ENCODE data around the gene TMIGD3. TPM values are rescaled to one million over a fixed set of nuclear protein-coding genes. Genes with fewer than 3 reads are reported as not detected.

TMIGD3 gene
- total RNA-seq, 2 experiments from 2014 or later = not detected

- Mint-ChIP-seq H3K27ac (peak overlapping the region; percentile 84), H3K4me1 (peaks cover 61% of the 10 kb centered on the region), H3K4me3 (no peak overlapping the region), H3K9me3 (ENCODE audit: low read depth) (no peaks in the 10 kb centered on the region), H3K36me3 (ENCODE audit: low read depth) (no peaks in the 10 kb centered on the region), H3K27me3 (no peaks in the 10 kb centered on the region)
- intact Hi-C loops (cut with DNase I, micrococcal nuclease) = loop anchor here (2.0 to 5.0 kb wide), 2 partner anchors 30 to 289 kb away; no protein-coding TSS in a partner anchor
- POLR2A ChIA-PET = interaction anchor here (0.8 to 2.0 kb wide), 6 partner anchors 9 to 248 kb away, joined by 3 to 8 read pairs (median 5); no protein-coding TSS in a partner anchor
- DNase-seq (peak; percentile 36), ATAC-seq (no peak)
- CTCF ChIA-PET = interaction anchor here (0.9 to 4.5 kb wide), 18 partner anchors 11 to 262 kb away, joined by 3 to 72 read pairs (median 8); no protein-coding TSS in a partner anchor
These were observed 3.1 kb upstream of the TMIGD3 start for GRCh38 chr1:111506561-111506960.

- DNase-seq = peak; percentile 54
- Mint-ChIP-seq H3K4me1 (peaks cover 64% of the 10 kb centered on the region), H3K4me3 (peak overlapping the region; percentile 23), H3K36me3 (ENCODE audit: low read depth) (no peaks in the 10 kb centered on the region), H3K27me3 (no peaks in the 10 kb centered on the region), H3K27ac (peak overlapping the region; percentile 84), H3K9me3 (ENCODE audit: low read depth) (no peaks in the 10 kb centered on the region)
- ChIA-PET POLR2A (interaction anchor here (1.3 kb wide), 1 partner anchor 8 kb away, joined by 5 read pairs; no protein-coding TSS in a partner anchor), CTCF (interaction anchor here (0.6 to 4.5 kb wide), 8 partner anchors 9 to 263 kb away, joined by 3 to 71 read pairs (median 20); no protein-coding TSS in a partner anchor)
- peak; percentile 37 for ATAC-seq
- intact Hi-C loops (cut with DNase I, micrococcal nuclease) = loop anchor here (2.0 to 5.0 kb wide), 2 partner anchors 29 to 288 kb away; no protein-coding TSS in a partner anchor
These were observed 2.2 kb upstream of the TMIGD3 start for GRCh38 chr1:111505641-111506119.

- no peak overlapping the region for H3K4me3 Mint-ChIP-seq
These were observed 664 bp upstream of the TMIGD3 start for GRCh38 chr1:111504097-111504496.

GRCh38 chr1:111501645-111502044 lies 1.8 kb downstream of the TMIGD3 start:
- Mint-ChIP-seq H3K4me1 (peaks cover 65% of the 10 kb centered on the region), H3K36me3 (ENCODE audit: low read depth) (peaks cover 5% of the 10 kb centered on the region), H3K9me3 (ENCODE audit: low read depth) (peaks cover 5% of the 10 kb centered on the region), H3K27ac (no peak overlapping the region), H3K27me3 (no peaks in the 10 kb centered on the region), H3K4me3 (no peak overlapping the region)
- ChIA-PET CTCF (interaction anchor here (1.6 kb wide), 1 partner anchor 246 kb away, joined by 3 read pairs; no protein-coding TSS in a partner anchor), POLR2A (no interaction called here)
- intact Hi-C loops (cut with DNase I, micrococcal nuclease) = no loop called here
- no peak for ATAC-seq
- no peak for DNase-seq

More at GRCh38 chr1:111504097-111504496, 664 bp upstream of the TMIGD3 start:
- Mint-ChIP-seq H3K27me3 (no peaks in the 10 kb centered on the region), H3K27ac (no peak overlapping the region), H3K36me3 (ENCODE audit: low read depth) (no peaks in the 10 kb centered on the region), H3K4me1 (peaks cover 60% of the 10 kb centered on the region), H3K9me3 (ENCODE audit: low read depth) (no peaks in the 10 kb centered on the region)
- no peak for DNase-seq
- ChIA-PET CTCF (no interaction called here), POLR2A (no interaction called here)
- no peak for ATAC-seq
- intact Hi-C loops (cut with DNase I, micrococcal nuclease) = no loop called here

GRCh38 chr1:111499026-111499785 lies 4.2 kb downstream of the TMIGD3 start:
- no peak overlapping the region for H3K27ac Mint-ChIP-seq
- DNase-seq = no peak
- H3K4me3 Mint-ChIP-seq = no peak overlapping the region
- H3K27me3 Mint-ChIP-seq = no peaks in the 10 kb centered on the region
- POLR2A ChIA-PET = interaction anchor here (0.6 kb wide), 1 partner anchor 111 kb away, joined by 5 read pairs; no protein-coding TSS in a partner anchor
- peaks cover 19% of the 10 kb centered on the region for H3K9me3 Mint-ChIP-seq (ENCODE audit: low read depth)
- H3K36me3 Mint-ChIP-seq (ENCODE audit: low read depth) = peaks cover 5% of the 10 kb centered on the region
- CTCF ChIA-PET = interaction anchor here (0.9 to 7.7 kb wide), 5 partner anchors 9 to 257 kb away, joined by 3 to 72 read pairs (median 3); no protein-coding TSS in a partner anchor
- no peak for ATAC-seq
- intact Hi-C loops (cut with DNase I, micrococcal nuclease) = no loop called here
- peaks cover 50% of the 10 kb centered on the region for H3K4me1 Mint-ChIP-seq

- Mint-ChIP-seq H3K9me3 (ENCODE audit: low read depth) (peaks cover 20% of the 10 kb centered on the region), H3K27ac (peak overlapping the region; percentile 66), H3K4me3 (no peak overlapping the region), H3K27me3 (no peaks in the 10 kb centered on the region), H3K36me3 (ENCODE audit: low read depth) (peaks cover 5% of the 10 kb centered on the region), H3K4me1 (peaks cover 34% of the 10 kb centered on the region)
- peak; percentile 52 for ATAC-seq
- ChIA-PET CTCF (interaction anchor here (0.8 to 7.7 kb wide), 8 partner anchors 10 to 270 kb away, joined by 3 to 72 read pairs (median 4); no protein-coding TSS in a partner anchor), POLR2A (interaction anchor here (0.6 to 1.0 kb wide), 6 partner anchors 9 to 127 kb away, joined by 3 to 7 read pairs (median 4); no protein-coding TSS in a partner anchor)
- no peak for DNase-seq
- intact Hi-C loops (cut with DNase I, micrococcal nuclease) = no loop called here
These were observed 5.8 kb downstream of the TMIGD3 start for GRCh38 chr1:111497592-111497991.

DNA sequence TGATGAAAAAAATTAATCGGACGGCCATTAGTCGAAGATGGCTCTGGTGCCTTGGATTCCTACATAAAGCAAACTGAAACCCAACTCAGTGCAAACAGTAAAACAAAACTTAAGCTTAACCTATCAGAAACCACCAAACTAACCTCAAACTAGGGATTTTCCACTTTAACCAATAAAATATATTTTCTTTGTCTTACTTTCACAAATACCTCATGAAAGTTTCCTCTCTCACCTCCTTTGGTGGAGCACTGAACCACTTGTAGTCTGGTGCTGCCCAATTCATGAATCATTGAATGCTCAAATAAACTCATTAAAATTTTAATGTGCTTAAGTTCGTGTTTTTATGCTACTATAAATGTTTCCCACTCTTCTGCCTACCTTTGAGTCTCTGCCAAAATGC lies 7.0 kb downstream of the TMIGD3 start:
- intact Hi-C loops (cut with DNase I, micrococcal nuclease) = no loop called here
- DNase-seq (no peak), ATAC-seq (peak; percentile 73)
- Mint-ChIP-seq H3K27me3 (no peaks in the 10 kb centered on the region), H3K4me1 (peaks cover 32% of the 10 kb centered on the region), H3K27ac (peak overlapping the region; percentile 76), H3K36me3 (ENCODE audit: low read depth) (peaks cover 5% of the 10 kb centered on the region), H3K9me3 (ENCODE audit: low read depth) (peaks cover 20% of the 10 kb centered on the region), H3K4me3 (no peak overlapping the region)
- CTCF ChIA-PET = interaction anchor here (0.5 to 7.7 kb wide), 8 partner anchors 9 to 492 kb away, joined by 3 to 72 read pairs (median 4); no protein-coding TSS in a partner anchor
- POLR2A ChIA-PET = interaction anchor here (0.6 to 1.1 kb wide), 2 partner anchors 12 to 188 kb away, joined by 3 read pairs; no protein-coding TSS in a partner anchor

- ATAC-seq (no peak), DNase-seq (no peak)
- H3K36me3 Mint-ChIP-seq (ENCODE audit: low read depth) = no peaks in the 10 kb centered on the region
- no peak overlapping the region for H3K4me3 Mint-ChIP-seq
- ChIA-PET POLR2A (no interaction called here), CTCF (interaction anchor here (0.7 to 2.0 kb wide), 2 partner anchors 17 to 419 kb away, joined by 4 to 11 read pairs; no protein-coding TSS in a partner anchor)
- intact Hi-C loops (cut with DNase I, micrococcal nuclease) = no loop called here
- H3K4me1 Mint-ChIP-seq = peaks cover 3% of the 10 kb centered on the region
- no peak overlapping the region for H3K27ac Mint-ChIP-seq
- no peaks in the 10 kb centered on the region for H3K27me3 Mint-ChIP-seq
- H3K9me3 Mint-ChIP-seq (ENCODE audit: low read depth) = peaks cover 12% of the 10 kb centered on the region
These were observed 12.4 kb downstream of the TMIGD3 start for GRCh38 chr1:111491070-111491469.

DNA sequence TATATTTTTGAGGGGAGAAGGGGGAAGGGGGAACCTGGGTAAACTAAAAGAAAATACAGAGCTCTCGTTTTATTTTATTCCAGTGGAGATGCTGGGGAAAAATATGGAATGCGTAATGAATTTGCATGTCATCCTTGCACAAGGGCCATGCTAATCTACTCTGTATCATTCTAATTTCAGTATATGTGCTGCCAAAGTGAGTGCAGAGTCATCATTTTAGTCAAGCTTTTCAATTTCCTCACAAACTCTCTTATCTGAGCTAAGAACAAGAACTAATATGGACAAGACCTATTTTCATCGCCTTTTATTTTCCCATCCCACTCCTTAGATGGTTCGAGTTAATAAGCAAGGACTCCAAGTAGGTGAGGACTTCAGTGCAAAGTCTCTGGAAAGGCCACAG lies 13.2 kb downstream of the TMIGD3 start:
- Mint-ChIP-seq H3K9me3 (ENCODE audit: low read depth) (peaks cover 9% of the 10 kb centered on the region), H3K27me3 (no peaks in the 10 kb centered on the region), H3K4me1 (no peaks in the 10 kb centered on the region), H3K36me3 (ENCODE audit: low read depth) (no peaks in the 10 kb centered on the region), H3K27ac (no peak overlapping the region), H3K4me3 (no peak overlapping the region)
- CTCF ChIA-PET = interaction anchor here (0.8 to 2.0 kb wide), 3 partner anchors 12 to 248 kb away, joined by 3 to 11 read pairs (median 3); no protein-coding TSS in a partner anchor
- POLR2A ChIA-PET = interaction anchor here (1.0 kb wide), 1 partner anchor 13 kb away, joined by 3 read pairs; the partner anchor contains the start of genes ADORA3 and TMIGD3
- ATAC-seq (no peak), DNase-seq (no peak)
- intact Hi-C loops (cut with DNase I, micrococcal nuclease) = no loop called here

DNA sequence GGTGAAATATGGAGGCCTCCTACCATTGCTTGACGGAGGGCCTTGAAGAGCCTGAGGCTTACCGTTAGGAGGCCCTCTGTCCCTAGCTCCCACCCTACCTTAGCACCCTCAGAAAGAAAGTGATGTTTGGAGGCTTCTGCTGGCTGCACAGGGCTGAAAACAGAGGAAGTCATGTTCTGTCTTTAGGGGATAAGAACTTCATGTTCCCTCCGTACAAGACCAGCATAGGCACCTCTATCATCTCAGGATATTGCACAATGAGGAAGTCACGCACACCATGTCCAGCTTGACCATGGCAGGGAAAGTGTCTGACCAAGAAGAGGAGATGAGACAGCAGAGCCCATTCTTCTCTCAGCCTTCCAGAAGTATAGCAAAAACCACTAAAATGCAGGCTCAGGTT lies 13.8 kb downstream of the TMIGD3 start:
- DNase-seq = no peak
- ChIA-PET POLR2A (interaction anchor here (1.0 kb wide), 1 partner anchor 14 kb away, joined by 3 read pairs; the partner anchor contains the start of genes ADORA3 and TMIGD3), CTCF (interaction anchor here (0.8 to 2.0 kb wide), 3 partner anchors 11 to 249 kb away, joined by 3 to 11 read pairs (median 3); no protein-coding TSS in a partner anchor)
- Mint-ChIP-seq H3K4me3 (no peak overlapping the region), H3K27ac (no peak overlapping the region), H3K27me3 (no peaks in the 10 kb centered on the region), H3K4me1 (no peaks in the 10 kb centered on the region), H3K9me3 (ENCODE audit: low read depth) (peaks cover 4% of the 10 kb centered on the region), H3K36me3 (ENCODE audit: low read depth) (no peaks in the 10 kb centered on the region)
- intact Hi-C loops (cut with DNase I, micrococcal nuclease) = no loop called here
- ATAC-seq = no peak

DNA sequence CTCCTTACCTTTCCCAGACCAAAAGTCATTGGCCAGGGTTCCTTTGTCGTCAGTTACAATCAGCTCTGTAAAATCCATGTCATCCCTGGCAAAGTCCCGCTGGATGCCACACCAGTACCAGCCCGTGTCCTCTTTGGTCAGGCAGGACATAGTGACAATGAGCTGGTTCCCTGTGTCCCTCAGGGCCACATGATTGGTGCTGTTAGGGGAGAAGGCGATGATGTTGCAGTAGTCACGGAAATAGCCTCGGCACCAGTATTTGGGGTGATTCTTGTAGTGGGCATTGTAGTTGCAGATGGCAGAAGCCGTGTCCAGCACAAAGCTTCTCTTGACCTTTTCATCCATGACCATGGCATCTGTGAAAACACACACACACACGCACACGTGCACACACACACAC lies 14.8 kb downstream of the TMIGD3 start:
- intact Hi-C loops (cut with DNase I, micrococcal nuclease) = no loop called here
- Mint-ChIP-seq H3K4me3 (no peak overlapping the region), H3K27me3 (no peaks in the 10 kb centered on the region), H3K36me3 (ENCODE audit: low read depth) (no peaks in the 10 kb centered on the region), H3K9me3 (ENCODE audit: low read depth) (no peaks in the 10 kb centered on the region), H3K27ac (no peak overlapping the region), H3K4me1 (no peaks in the 10 kb centered on the region)
- POLR2A ChIA-PET = no interaction called here
- DNase-seq (no peak), ATAC-seq (no peak)
- CTCF ChIA-PET = interaction anchor here (0.9 to 1.0 kb wide), 2 partner anchors 10 to 13 kb away, joined by 3 read pairs; no protein-coding TSS in a partner anchor
